Adrenal gland (tissue), 5 donors: Measurements from ENCODE around the gene NOL8.

Experiments
- POLR2A ChIP-seq, 2 donors: fragments of 450-650 bp; IDR thresholded peaks; one replicate each; pipeline ENCODE4 v1.6.1; 2017; ENCODE audit warnings: antibody characterized with exemption in 2 of 2, mild to moderate bottlenecking in 2 of 2, moderate library complexity in 1 of 2
- TF ChIP-seq, protein P1 (sequence below), 6 experiments: fragments of 450-650 bp in 4 of 6; fragments of 200-600 bp in 2 of 6; sonication (generic) in 1 of 6; IDR thresholded peaks; 1 replicate in 5 of 6; 2 replicates in 1 of 6; pipeline versions ENCODE4 v1.5.1 to v1.8.0; 2016 to 2021; ENCODE audit warnings: antibody characterized with exemption in 6 of 6, mild to moderate bottlenecking in 2 of 6, moderate library complexity in 1 of 6
- donor health status: DM: no; HTN: no; CAD: no.

DNA sequence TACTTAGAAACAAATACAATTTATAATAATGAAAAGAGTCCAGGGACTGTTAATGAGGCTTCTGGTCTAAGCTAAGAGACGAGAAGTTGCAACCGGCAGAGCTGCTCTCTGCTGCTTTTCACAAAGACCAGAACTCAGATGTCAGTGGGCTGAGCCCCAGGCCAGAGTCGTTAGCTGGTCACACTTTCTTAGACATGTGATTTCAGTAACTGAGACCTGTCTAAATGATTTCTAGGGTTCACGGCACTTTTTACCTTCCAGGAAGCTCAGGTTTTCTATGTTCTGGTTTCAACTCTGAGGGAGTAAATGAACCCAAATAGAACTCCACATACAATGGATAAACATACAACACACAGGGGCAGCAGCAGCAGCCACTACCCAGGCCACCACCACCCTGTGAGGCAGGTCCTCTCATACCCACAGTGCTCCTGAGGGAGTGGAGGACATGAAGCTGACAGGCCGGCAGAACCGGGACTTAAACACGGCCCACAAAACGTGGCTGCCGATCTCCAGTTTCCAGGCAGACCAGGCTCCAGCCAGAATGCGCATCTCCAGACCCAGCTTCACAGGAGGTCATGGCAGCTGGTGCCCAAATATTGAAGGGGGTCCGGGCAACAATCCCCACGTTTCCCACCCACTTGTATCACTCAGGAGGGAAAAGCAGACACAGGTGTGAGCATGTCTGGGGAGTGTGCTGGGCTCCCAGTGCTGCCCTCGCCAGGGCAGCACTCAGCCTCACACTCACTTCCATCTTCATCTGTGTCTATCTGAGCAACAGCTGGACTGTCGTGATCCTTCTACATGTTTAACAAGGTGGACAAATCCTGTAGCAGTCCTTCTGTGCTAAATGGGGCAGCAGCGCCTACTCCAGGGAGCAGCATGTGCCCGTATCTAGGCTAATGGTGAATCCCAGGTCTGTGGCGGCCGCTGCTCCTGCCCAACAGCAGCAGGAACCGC, 70.5 kb downstream of the NOL8 start:
- TF ChIP-seq, protein P1, sequence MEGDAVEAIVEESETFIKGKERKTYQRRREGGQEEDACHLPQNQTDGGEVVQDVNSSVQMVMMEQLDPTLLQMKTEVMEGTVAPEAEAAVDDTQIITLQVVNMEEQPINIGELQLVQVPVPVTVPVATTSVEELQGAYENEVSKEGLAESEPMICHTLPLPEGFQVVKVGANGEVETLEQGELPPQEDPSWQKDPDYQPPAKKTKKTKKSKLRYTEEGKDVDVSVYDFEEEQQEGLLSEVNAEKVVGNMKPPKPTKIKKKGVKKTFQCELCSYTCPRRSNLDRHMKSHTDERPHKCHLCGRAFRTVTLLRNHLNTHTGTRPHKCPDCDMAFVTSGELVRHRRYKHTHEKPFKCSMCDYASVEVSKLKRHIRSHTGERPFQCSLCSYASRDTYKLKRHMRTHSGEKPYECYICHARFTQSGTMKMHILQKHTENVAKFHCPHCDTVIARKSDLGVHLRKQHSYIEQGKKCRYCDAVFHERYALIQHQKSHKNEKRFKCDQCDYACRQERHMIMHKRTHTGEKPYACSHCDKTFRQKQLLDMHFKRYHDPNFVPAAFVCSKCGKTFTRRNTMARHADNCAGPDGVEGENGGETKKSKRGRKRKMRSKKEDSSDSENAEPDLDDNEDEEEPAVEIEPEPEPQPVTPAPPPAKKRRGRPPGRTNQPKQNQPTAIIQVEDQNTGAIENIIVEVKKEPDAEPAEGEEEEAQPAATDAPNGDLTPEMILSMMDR (IDR thresholded peaks at IDR 0.05): no peak
- TF ChIP-seq POLR2A (IDR thresholded peaks at IDR 0.05): no peak
